Esophagus (tissue), 2 donors: ENCODE data around the gene ESD. TPM values are rescaled to one million over a fixed set of nuclear protein-coding genes. Genes with fewer than 3 reads are reported as not detected.

Source experiments
- H3K27ac ChIP-seq, 2 donors: one replicate each; pipeline ENCODE4 v1.5.1; 2013; ENCODE audit warnings: low read depth in 2 of 2, mild to moderate bottlenecking in 2 of 2, inconsistent platforms in 1 of 2, low read length in 1 of 2, moderate library complexity in 1 of 2
- H3K27me3 ChIP-seq, 2 donors: one replicate each; pipeline ENCODE4 v1.6.1; 2013; ENCODE audit warnings: low read length in 2 of 2, control low read depth in 1 of 2, mild to moderate bottlenecking in 1 of 2; ENCODE audit not compliant: insufficient read depth in 2 of 2, control insufficient read depth in 1 of 2
- H3K36me3 ChIP-seq, 2 donors: one replicate each; pipeline ENCODE4 v1.6.1; 2013; ENCODE audit warnings: low read length in 1 of 2; ENCODE audit not compliant: control insufficient read depth in 2 of 2, insufficient read depth in 2 of 2
- H3K4me1 ChIP-seq, 2 donors: one replicate each; pipeline ENCODE4 v1.6.1; 2013; ENCODE audit warnings: low read length in 1 of 2; ENCODE audit not compliant: control insufficient read depth in 2 of 2, insufficient read depth in 2 of 2
- H3K4me3 ChIP-seq, 2 donors: one replicate each; pipeline ENCODE4 v1.5.1; 2013; ENCODE audit warnings: low read length in 2 of 2, mild to moderate bottlenecking in 2 of 2, low read depth in 1 of 2, moderate library complexity in 1 of 2
- H3K9me3 ChIP-seq, 2 donors: one replicate each; pipeline ENCODE4 v1.6.1; 2013; ENCODE audit warnings: mild to moderate bottlenecking in 2 of 2, low read depth in 1 of 2, low read length in 1 of 2, moderate library complexity in 1 of 2; ENCODE audit not compliant: control insufficient read depth in 2 of 2, insufficient read depth in 1 of 2
- WGBS, 2 donors: extraction: QIAGEN DNeasy Blood & Tissue Kit; methylation state at CpG; one replicate each; pipeline ENCODE4 v1.1.7; 2013; 5-methylcytosine and 5-hydroxymethylcytosine counted together
- polyA plus RNA-seq, 2 donors: library from polyadenylated mRNA; stranded (reverse); fragments of 200-250 nt; gene quantifications; one replicate each; pipeline ENCODE4 v1.2.3, GENCODE V29; 2013
- donor health status: healthy with polysubstance abuse.
- donor health status: Bipolar disorder and iron deficiency.

Gene ESD
- polyA plus RNA-seq, 2 donors: 35.8 to 87.7 TPM

DNA sequence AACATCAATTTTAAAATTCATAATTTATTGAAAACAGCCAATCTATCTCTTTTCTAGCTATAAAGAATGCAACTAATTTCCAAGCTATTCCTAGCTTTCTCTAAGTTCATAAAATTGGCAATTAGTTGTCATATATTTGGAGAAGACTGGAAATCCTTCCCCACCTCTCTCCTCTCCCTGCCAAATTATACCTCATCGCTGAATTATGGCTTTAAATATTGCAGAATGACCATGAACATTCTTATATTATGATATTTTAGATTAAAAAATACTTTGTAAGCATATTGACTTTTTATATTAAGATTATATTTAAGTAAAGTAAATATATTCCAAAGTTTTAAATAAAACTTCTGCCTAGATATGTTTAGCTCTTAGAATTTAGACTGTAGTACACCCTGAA lies 58.2 kb downstream of the ESD start:
- Histone ChIP-seq H3K36me3 (peaks cover 6 to 8% of the 10 kb centered on the region in 2 donors), H3K27me3 (no peaks in the 10 kb centered on the region), H3K9me3 (no peaks in the 10 kb centered on the region), H3K4me1 (no peaks in the 10 kb centered on the region), H3K4me3 (no peak overlapping the region), H3K27ac (no peak overlapping the region)
- 91 to 96% methylated on average over 1 of the region's 1 CpG for WGBS, 2 donors

DNA sequence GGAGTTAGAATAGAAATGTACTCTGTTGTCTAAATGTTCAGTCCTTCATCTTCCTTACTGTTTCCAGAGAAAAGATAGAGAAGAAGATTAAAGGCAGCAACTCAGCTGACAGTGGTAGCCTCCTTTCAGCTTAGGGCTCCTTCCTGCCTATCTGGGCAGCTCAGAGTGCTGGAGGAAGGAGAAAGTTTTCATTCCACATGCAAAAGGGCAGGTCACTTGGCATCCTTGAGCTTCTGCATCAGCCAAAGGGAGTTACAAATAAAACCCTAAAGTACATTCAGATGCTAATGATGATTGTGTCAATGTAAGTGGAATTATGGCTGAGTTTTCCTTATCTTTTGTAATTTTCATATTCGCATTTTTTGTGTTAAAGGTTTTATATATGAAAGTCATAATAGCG lies 58.9 kb downstream of the ESD start:
- H3K27me3 ChIP-seq: no peaks in the 10 kb centered on the region
- no peaks in the 10 kb centered on the region for H3K9me3 ChIP-seq
- no peaks in the 10 kb centered on the region for H3K4me1 ChIP-seq
- H3K4me3 ChIP-seq: no peak overlapping the region
- H3K27ac ChIP-seq: no peak overlapping the region
- 90 to 96% methylated on average over 2 of the region's 2 CpGs for WGBS, 2 donors
- H3K36me3 ChIP-seq: peaks cover 6 to 8% of the 10 kb centered on the region in 2 donors

GRCh38 chr13:46736541-46737310 lies 60.2 kb downstream of the ESD start:
- 51 to 68% methylated on average over 2 of the region's 2 CpGs for WGBS, 2 donors
- Histone ChIP-seq H3K4me1 (no peaks in the 10 kb centered on the region), H3K4me3 (no peak overlapping the region), H3K36me3 (peaks cover 7 to 8% of the 10 kb centered on the region in 2 donors), H3K9me3 (no peaks in the 10 kb centered on the region), H3K27me3 (no peaks in the 10 kb centered on the region), H3K27ac (no peak overlapping the region)

DNA sequence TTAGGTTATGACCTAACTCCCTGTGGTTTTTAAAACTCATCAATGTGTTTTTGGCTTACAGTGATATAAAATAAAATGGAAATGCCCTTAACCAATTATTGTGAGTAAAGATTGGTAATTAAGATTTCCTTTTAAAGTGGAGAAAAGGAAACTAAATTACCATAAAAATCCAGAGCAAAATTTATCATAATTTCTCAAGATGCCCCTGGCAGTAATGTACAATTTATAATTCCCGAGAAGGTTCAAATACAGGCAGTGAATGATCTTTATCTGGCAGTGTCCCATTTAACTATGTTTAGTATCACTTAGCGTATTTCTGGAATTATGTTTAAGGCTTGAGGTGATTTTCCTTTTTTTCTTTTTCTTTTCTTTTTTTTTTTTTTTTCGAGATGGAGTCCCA lies 61.5 kb downstream of the ESD start:
- H3K27ac ChIP-seq: no peak overlapping the region
- H3K36me3 ChIP-seq: peaks cover 4 to 8% of the 10 kb centered on the region in 2 donors
- H3K4me1 ChIP-seq: peaks cover 0 to 2% of the 10 kb centered on the region in 2 donors
- H3K27me3 ChIP-seq: no peaks in the 10 kb centered on the region
- WGBS, 2 donors: 95% methylated on average over 3 of the region's 3 CpGs
- H3K9me3 ChIP-seq: no peaks in the 10 kb centered on the region
- H3K4me3 ChIP-seq: no peak overlapping the region

GRCh38 chr13:46731535-46731934 lies 65.4 kb downstream of the ESD start:
- WGBS, 2 donors: 66 to 79% methylated on average over 6 of the region's 6 CpGs
- no peaks in the 10 kb centered on the region for H3K9me3 ChIP-seq
- peaks cover 0 to 2% of the 10 kb centered on the region in 2 donors for H3K4me1 ChIP-seq
- no peak overlapping the region for H3K4me3 ChIP-seq
- no peaks in the 10 kb centered on the region for H3K27me3 ChIP-seq
- H3K27ac ChIP-seq: no peak overlapping the region
- peaks cover 12% of the 10 kb centered on the region in 2 donors for H3K36me3 ChIP-seq

DNA sequence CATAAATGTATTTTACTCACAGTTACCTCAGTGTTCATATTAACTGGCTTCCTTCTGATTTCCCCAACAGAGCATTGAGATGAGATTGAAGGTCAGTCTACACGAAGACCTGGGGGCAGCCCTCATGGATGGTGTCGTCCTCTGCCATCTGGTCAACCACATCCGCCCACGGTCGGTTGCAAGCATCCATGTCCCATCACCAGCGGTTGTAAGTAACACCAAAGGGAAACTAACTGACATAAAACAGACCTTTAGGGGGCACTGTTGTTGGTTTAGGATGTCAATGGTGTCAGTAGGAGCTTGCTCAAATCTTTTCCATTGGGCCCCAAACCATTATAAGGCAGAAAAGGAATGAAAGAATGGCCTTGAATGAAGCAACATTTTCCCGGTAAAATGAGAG lies 68.2 kb downstream of the ESD start:
- no peaks in the 10 kb centered on the region for H3K27me3 ChIP-seq
- peaks cover 0 to 2% of the 10 kb centered on the region in 2 donors for H3K4me1 ChIP-seq
- no peak overlapping the region for H3K27ac ChIP-seq
- peaks cover 12 to 16% of the 10 kb centered on the region in 2 donors for H3K36me3 ChIP-seq
- 89 to 92% methylated on average over 7 of the region's 7 CpGs for WGBS, 2 donors
- H3K9me3 ChIP-seq: no peaks in the 10 kb centered on the region
- H3K4me3 ChIP-seq: no peak overlapping the region

- whole genome bisulfite sequencing, 2 donors: 92 to 93% methylated on average over 5 of the region's 5 CpGs
- Histone ChIP-seq H3K4me1 (no peaks in the 10 kb centered on the region), H3K9me3 (no peaks in the 10 kb centered on the region), H3K36me3 (peaks cover 7 to 15% of the 10 kb centered on the region in 2 donors), H3K27ac (no peak overlapping the region), H3K4me3 (no peak overlapping the region), H3K27me3 (no peaks in the 10 kb centered on the region)
These were observed 70.6 kb downstream of the ESD start for GRCh38 chr13:46726347-46726746.

Other genes starting within 250 kb of the ESD start
- gene LRCH1, start 244.0 kb downstream of the ESD start, polyA plus RNA-seq: 1 to 10 TPM; 2.1 to 4.3 TPM
- gene HTR2A, start 99.9 kb upstream of the ESD start, polyA plus RNA-seq: under 1 TPM; 0.01 to 0.02 TPM